ENCODE results near the gene MTO1. TPM values are rescaled to one million over a fixed set of nuclear protein-coding genes. Genes with fewer than 3 reads are reported as not detected.
A peak's percentile ranks its signal among the peaks of the same experiment; 100 is the strongest.

The MTO1 gene
- total and polyA plus RNA-seq, 2 experiments from 2014 or later = 27.7 to 36.7 TPM

DNA sequence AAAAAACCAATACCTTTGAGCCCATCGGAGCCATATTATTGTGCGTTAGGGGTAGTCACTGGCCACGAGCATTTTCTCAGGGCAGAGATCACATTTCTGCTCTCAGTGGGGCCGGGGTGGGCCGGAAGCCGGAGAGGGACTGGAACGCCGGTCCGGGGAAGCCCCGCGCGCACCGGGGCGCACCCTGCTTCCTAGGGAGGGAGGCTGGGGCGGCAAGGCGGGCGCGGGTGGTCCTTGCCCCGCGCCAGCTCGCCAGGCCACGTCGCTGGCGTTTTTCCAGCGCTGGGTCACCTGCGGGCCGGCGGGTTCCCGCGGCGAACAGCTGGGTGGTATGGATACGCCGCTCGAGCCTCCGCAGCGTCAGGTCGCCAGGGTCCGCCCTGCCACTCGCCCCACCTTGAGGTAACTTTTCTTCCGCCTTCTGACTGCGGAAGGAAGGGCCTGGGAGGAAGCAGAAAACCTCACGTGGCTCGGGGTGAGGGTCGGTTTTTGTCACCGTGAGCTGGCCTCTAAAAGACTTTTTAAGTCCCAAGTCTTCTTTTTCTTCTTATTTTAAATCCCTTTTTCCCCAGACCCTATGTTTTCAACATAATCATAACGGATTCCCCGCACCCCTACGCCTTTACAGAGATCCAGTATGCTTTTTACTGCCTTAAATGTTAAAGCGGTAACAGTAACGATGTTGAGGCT, 62.0 kb downstream of the MTO1 start:
- TF ChIP-seq EZH2 (IDR thresholded peaks at IDR 0.05; ENCODE audit: low read depth, unreplicated experiment) = no peak
- TF ChIP-seq JUNB (IDR thresholded peaks at IDR 0.05; ENCODE audit: unreplicated experiment) = no peak
- TF ChIP-seq, protein P1, sequence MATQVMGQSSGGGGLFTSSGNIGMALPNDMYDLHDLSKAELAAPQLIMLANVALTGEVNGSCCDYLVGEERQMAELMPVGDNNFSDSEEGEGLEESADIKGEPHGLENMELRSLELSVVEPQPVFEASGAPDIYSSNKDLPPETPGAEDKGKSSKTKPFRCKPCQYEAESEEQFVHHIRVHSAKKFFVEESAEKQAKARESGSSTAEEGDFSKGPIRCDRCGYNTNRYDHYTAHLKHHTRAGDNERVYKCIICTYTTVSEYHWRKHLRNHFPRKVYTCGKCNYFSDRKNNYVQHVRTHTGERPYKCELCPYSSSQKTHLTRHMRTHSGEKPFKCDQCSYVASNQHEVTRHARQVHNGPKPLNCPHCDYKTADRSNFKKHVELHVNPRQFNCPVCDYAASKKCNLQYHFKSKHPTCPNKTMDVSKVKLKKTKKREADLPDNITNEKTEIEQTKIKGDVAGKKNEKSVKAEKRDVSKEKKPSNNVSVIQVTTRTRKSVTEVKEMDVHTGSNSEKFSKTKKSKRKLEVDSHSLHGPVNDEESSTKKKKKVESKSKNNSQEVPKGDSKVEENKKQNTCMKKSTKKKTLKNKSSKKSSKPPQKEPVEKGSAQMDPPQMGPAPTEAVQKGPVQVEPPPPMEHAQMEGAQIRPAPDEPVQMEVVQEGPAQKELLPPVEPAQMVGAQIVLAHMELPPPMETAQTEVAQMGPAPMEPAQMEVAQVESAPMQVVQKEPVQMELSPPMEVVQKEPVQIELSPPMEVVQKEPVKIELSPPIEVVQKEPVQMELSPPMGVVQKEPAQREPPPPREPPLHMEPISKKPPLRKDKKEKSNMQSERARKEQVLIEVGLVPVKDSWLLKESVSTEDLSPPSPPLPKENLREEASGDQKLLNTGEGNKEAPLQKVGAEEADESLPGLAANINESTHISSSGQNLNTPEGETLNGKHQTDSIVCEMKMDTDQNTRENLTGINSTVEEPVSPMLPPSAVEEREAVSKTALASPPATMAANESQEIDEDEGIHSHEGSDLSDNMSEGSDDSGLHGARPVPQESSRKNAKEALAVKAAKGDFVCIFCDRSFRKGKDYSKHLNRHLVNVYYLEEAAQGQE (IDR thresholded peaks at IDR 0.05; ENCODE audit: unreplicated experiment) = no peak
- TF ChIP-seq, protein P2, sequence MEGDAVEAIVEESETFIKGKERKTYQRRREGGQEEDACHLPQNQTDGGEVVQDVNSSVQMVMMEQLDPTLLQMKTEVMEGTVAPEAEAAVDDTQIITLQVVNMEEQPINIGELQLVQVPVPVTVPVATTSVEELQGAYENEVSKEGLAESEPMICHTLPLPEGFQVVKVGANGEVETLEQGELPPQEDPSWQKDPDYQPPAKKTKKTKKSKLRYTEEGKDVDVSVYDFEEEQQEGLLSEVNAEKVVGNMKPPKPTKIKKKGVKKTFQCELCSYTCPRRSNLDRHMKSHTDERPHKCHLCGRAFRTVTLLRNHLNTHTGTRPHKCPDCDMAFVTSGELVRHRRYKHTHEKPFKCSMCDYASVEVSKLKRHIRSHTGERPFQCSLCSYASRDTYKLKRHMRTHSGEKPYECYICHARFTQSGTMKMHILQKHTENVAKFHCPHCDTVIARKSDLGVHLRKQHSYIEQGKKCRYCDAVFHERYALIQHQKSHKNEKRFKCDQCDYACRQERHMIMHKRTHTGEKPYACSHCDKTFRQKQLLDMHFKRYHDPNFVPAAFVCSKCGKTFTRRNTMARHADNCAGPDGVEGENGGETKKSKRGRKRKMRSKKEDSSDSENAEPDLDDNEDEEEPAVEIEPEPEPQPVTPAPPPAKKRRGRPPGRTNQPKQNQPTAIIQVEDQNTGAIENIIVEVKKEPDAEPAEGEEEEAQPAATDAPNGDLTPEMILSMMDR (conservative IDR thresholded peaks at IDR 0.05; ENCODE audit: low read depth in 2 of 2) = no peak
- TF ChIP-seq CREB1 (CRISPR knock-in tag; IDR thresholded peaks at IDR 0.05; ENCODE audit: low read depth) = no peak
- peak; percentile 45 for TF ChIP-seq POLR2AphosphoS5 (IDR thresholded peaks at IDR 0.05; ENCODE audit: low read depth)
- TF ChIP-seq NANOG (IDR thresholded peaks at IDR 0.05; ENCODE audit: borderline replicate concordance) = no peak
- TF ChIP-seq, protein P3, sequence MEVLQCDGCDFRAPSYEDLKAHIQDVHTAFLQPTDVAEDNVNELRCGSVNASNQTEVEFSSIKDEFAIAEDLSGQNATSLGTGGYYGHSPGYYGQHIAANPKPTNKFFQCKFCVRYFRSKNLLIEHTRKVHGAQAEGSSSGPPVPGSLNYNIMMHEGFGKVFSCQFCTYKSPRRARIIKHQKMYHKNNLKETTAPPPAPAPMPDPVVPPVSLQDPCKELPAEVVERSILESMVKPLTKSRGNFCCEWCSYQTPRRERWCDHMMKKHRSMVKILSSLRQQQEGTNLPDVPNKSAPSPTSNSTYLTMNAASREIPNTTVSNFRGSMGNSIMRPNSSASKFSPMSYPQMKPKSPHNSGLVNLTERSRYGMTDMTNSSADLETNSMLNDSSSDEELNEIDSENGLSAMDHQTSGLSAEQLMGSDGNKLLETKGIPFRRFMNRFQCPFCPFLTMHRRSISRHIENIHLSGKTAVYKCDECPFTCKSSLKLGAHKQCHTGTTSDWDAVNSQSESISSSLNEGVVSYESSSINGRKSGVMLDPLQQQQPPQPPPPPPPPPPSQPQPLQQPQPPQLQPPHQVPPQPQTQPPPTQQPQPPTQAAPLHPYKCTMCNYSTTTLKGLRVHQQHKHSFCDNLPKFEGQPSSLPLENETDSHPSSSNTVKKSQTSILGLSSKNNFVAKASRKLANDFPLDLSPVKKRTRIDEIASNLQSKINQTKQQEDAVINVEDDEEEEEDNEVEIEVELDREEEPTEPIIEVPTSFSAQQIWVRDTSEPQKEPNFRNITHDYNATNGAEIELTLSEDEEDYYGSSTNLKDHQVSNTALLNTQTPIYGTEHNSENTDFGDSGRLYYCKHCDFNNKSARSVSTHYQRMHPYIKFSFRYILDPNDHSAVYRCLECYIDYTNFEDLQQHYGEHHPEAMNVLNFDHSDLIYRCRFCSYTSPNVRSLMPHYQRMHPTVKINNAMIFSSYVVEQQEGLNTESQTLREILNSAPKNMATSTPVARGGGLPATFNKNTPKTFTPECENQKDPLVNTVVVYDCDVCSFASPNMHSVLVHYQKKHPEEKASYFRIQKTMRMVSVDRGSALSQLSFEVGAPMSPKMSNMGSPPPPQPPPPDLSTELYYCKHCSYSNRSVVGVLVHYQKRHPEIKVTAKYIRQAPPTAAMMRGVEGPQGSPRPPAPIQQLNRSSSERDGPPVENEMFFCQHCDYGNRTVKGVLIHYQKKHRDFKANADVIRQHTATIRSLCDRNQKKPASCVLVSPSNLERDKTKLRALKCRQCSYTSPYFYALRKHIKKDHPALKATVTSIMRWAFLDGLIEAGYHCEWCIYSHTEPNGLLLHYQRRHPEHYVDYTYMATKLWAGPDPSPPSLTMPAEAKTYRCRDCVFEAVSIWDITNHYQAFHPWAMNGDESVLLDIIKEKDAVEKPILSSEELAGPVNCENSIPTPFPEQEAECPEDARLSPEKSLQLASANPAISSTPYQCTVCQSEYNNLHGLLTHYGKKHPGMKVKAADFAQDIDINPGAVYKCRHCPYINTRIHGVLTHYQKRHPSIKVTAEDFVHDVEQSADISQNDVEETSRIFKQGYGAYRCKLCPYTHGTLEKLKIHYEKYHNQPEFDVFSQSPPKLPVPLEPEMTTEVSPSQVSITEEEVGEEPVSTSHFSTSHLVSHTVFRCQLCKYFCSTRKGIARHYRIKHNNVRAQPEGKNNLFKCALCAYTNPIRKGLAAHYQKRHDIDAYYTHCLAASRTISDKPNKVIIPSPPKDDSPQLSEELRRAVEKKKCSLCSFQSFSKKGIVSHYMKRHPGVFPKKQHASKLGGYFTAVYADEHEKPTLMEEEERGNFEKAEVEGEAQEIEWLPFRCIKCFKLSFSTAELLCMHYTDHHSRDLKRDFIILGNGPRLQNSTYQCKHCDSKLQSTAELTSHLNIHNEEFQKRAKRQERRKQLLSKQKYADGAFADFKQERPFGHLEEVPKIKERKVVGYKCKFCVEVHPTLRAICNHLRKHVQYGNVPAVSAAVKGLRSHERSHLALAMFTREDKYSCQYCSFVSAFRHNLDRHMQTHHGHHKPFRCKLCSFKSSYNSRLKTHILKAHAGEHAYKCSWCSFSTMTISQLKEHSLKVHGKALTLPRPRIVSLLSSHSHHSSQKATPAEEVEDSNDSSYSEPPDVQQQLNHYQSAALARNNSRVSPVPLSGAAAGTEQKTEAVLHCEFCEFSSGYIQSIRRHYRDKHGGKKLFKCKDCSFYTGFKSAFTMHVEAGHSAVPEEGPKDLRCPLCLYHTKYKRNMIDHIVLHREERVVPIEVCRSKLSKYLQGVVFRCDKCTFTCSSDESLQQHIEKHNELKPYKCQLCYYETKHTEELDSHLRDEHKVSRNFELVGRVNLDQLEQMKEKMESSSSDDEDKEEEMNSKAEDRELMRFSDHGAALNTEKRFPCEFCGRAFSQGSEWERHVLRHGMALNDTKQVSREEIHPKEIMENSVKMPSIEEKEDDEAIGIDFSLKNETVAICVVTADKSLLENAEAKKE (CRISPR knock-in tag; IDR thresholded peaks at IDR 0.05) = no peak
- H4K20me1 ChIP-seq (replicated peaks; ENCODE audit: insufficient read depth) = peaks cover 10% of the 10 kb centered on the region; the same call in 1 of the 2 replicates
- Mint-ChIP-seq H3K4me1 (peaks cover 10% of the 10 kb centered on the region), H3K36me3 (ENCODE audit: low read depth) (peaks cover 28% of the 10 kb centered on the region), H3K27ac (peak overlapping the region; percentile 84; the same call in 1 of the 2 replicates), H3K4me3 (peak overlapping the region; percentile 98), H3K9me3 (peaks cover 22% of the 10 kb centered on the region), H3K27me3 (ENCODE audit: insufficient read depth, low read depth, poor library complexity) (peaks cover 38% of the 10 kb centered on the region)
- peaks cover 29% of the 10 kb centered on the region for H3F3A ChIP-seq (replicated peaks; ENCODE audit: low read depth)
- no peaks in the 10 kb centered on the region for H3K9me2 ChIP-seq (ENCODE audit: insufficient read depth)
- H2AFZ ChIP-seq = peak overlapping the region; percentile 72
- H3K27me3 ChIP-seq (ENCODE audit: insufficient read depth) = no peaks in the 10 kb centered on the region
- peak overlapping the region; percentile 98 for H3K27ac ChIP-seq (ENCODE audit: low read depth)
- H3K4me2 ChIP-seq = peak overlapping the region; percentile 76
- H3K4me1 ChIP-seq (ENCODE audit: insufficient read depth) = peaks cover 11% of the 10 kb centered on the region; the same call in 1 of the 2 replicates
- ATAC-seq = peak; percentile 20
- H3K36me3 ChIP-seq (ENCODE audit: insufficient read depth) = peaks cover 21% of the 10 kb centered on the region
- H3K4me3 ChIP-seq = peak overlapping the region; percentile 45
- DNase-seq (ENCODE audit: low spot score) = peak; percentile 76
- peaks cover 29% of the 10 kb centered on the region for H3K79me2 ChIP-seq (replicated peaks; ENCODE audit: insufficient read depth)
